ENCODE results near the gene PPP6R2. TPM values are rescaled to one million over a fixed set of nuclear protein-coding genes. Genes with fewer than 3 reads are reported as not detected.

Gene PPP6R2
- total RNA-seq, 1 experiment from 2014 or later, result 47.8 TPM

GRCh38 chr22:50471962-50472361 is 128.8 kb downstream of the PPP6R2 start (continued):
- TF ChIP-seq ATF6 (CRISPR knock-in tag; IDR thresholded peaks at IDR 0.05), result no peak

- Mint-ChIP-seq H3K9me3 (no peaks in the 10 kb centered on the region), H3K27ac (peak overlapping the region; percentile 77), H3K36me3 (no peaks in the 10 kb centered on the region), H3K4me1 (peaks cover 38% of the 10 kb centered on the region), H3K4me3 (peak overlapping the region; percentile 87), H3K27me3 (ENCODE audit: low read depth) (peaks cover 12% of the 10 kb centered on the region)
- POLR2A ChIA-PET, result no interaction called here
- ATAC-seq (peak; percentile 11; the same call in 1 of the 2 replicates), DNase-seq (ENCODE audit: low spot score) (no peak)
- CTCF ChIA-PET, result interaction anchor here (0.6 to 1.8 kb wide), 10 partner anchors 8 to 142 kb away, joined by 3 to 5 read pairs (median 4); partner anchors contain the start of genes ADM2 and SCO2
- TF ChIP-seq ZNF317 (CRISPR knock-in tag; IDR thresholded peaks at IDR 0.05; ENCODE audit: borderline replicate concordance, low read depth), result no peak
- TF ChIP-seq CREM (CRISPR knock-in tag; IDR thresholded peaks at IDR 0.05), result no peak
- TF ChIP-seq E2F5 (CRISPR knock-in tag; IDR thresholded peaks at IDR 0.05), result no peak
- TF ChIP-seq ETV6 (CRISPR knock-in tag; IDR thresholded peaks at IDR 0.05), result no peak
- TF ChIP-seq SOX15 (CRISPR knock-in tag; IDR thresholded peaks at IDR 0.05), result no peak
- TF ChIP-seq SMAD3 (CRISPR knock-in tag; IDR thresholded peaks at IDR 0.05; ENCODE audit: borderline replicate concordance), result no peak
- no peak for TF ChIP-seq ATF3 (CRISPR knock-in tag; conservative IDR thresholded peaks at IDR 0.05)
- no peak for TF ChIP-seq JAZF1 (CRISPR knock-in tag; IDR thresholded peaks at IDR 0.05)
- TF ChIP-seq HMGXB4 (CRISPR knock-in tag; IDR thresholded peaks at IDR 0.05), result no peak
- no peak for TF ChIP-seq HMGA2 (CRISPR knock-in tag; IDR thresholded peaks at IDR 0.05)
- no peak for TF ChIP-seq TEAD4 (CRISPR knock-in tag; IDR thresholded peaks at IDR 0.05)
- TF ChIP-seq RORB (CRISPR knock-in tag; IDR thresholded peaks at IDR 0.05), result no peak
- TF ChIP-seq FOXP1 (CRISPR knock-in tag; IDR thresholded peaks at IDR 0.05; ENCODE audit: borderline replicate concordance), result no peak
- TF ChIP-seq ZNF281 (CRISPR knock-in tag; IDR thresholded peaks at IDR 0.05), result no peak
- TF ChIP-seq TCF7 (CRISPR knock-in tag; IDR thresholded peaks at IDR 0.05; ENCODE audit: low read depth), result no peak
- TF ChIP-seq PRRX2 (CRISPR knock-in tag; IDR thresholded peaks at IDR 0.05), result no peak
- TF ChIP-seq IRF1 (CRISPR knock-in tag; IDR thresholded peaks at IDR 0.05), result no peak
- no peak for TF ChIP-seq CBFB (CRISPR knock-in tag; IDR thresholded peaks at IDR 0.05; ENCODE audit: low read depth)
Measured at GRCh38 chr22:50473088-50473487, 130.0 kb downstream of the PPP6R2 start.
